Aorta (tissue), 5 donors: ENCODE results near the gene PTPN23. TPM values are rescaled to one million over a fixed set of nuclear protein-coding genes. Genes with fewer than 3 reads are reported as not detected.
"Not testable (repeated sequence)": the region's sequence is repeated elsewhere in the genome, so short reads cannot be mapped to it uniquely, and the experiment has no call there.

ENCODE experiments used
- ATAC-seq: fragments of 200-7000 bp; cut with Tn5 transposase; one replicate; pipeline ENCODE4 v1.9.1; 2022; ENCODE audit warnings: moderate library complexity; ENCODE audit not compliant: low FRiP score
- DNase-seq, 2 donors: peaks; one replicate each; pipeline ENCODE4 v3.0.0-alpha.2; 2020
- H3K27ac ChIP-seq, 2 donors: one replicate each; pipeline ENCODE4 v1.5.1; 2013; ENCODE audit warnings: low read length in 2 of 2, mild to moderate bottlenecking in 2 of 2, moderate library complexity in 2 of 2, control low read depth in 1 of 2, inconsistent platforms in 1 of 2, low read depth in 1 of 2
- H3K27me3 ChIP-seq, 2 donors: one replicate each; pipeline ENCODE4 v1.6.1; 2013; ENCODE audit warnings: control low read depth in 1 of 2, low read length in 1 of 2, mild to moderate bottlenecking in 1 of 2, moderate library complexity in 1 of 2; ENCODE audit not compliant: insufficient read depth in 2 of 2, control insufficient read depth in 1 of 2
- H3K36me3 ChIP-seq, 2 donors: one replicate each; pipeline ENCODE4 v1.6.1; 2013; ENCODE audit warnings: control low read depth in 1 of 2, low read length in 1 of 2, mild to moderate bottlenecking in 1 of 2; ENCODE audit not compliant: insufficient read depth in 2 of 2, control insufficient read depth in 1 of 2
- H3K4me1 ChIP-seq, 2 donors: one replicate each; pipeline ENCODE4 v1.6.1; 2013; ENCODE audit warnings: low read length in 2 of 2, control low read depth in 1 of 2, mild to moderate bottlenecking in 1 of 2, moderate library complexity in 1 of 2; ENCODE audit not compliant: insufficient read depth in 2 of 2, control insufficient read depth in 1 of 2
- H3K4me3 ChIP-seq, 2 donors: one replicate each; pipeline ENCODE4 v1.5.1; 2013; ENCODE audit warnings: low read length in 2 of 2, control low read depth in 1 of 2, mild to moderate bottlenecking in 1 of 2
- H3K9me3 ChIP-seq: one replicate; pipeline ENCODE4 v1.6.1; 2013; ENCODE audit warnings: mild to moderate bottlenecking, low read length; ENCODE audit not compliant: control insufficient read depth
- WGBS, 2 donors: extraction: QIAGEN DNeasy Blood & Tissue Kit; methylation state at CpG; one replicate each; pipeline ENCODE4 v1.1.7; 2013; 5-methylcytosine and 5-hydroxymethylcytosine counted together
- intact Hi-C, 2 donors: fragments of 100-400 bp; cut with DNase I; formaldehyde crosslinking; loops; one replicate each; pipeline versions ENCODE4 v1.14.2 to v1.15.0; 2022
- polyA plus RNA-seq, 2 donors: library from polyadenylated mRNA; stranded (reverse); fragments of 200-250 nt; gene quantifications; one replicate each; pipeline ENCODE4 v1.2.3, GENCODE V29; 2013
- total RNA-seq, 2 donors: library from RNA; stranded (reverse); fragmentation: NEBNext Ultra II Directional; extraction: Animal tissue kit (Norgen Biotek cat#: 25700); gene quantifications; one replicate each; pipeline ENCODE4 v1.2.1, GENCODE V29; 2021
- donor health status: healthy with polysubstance abuse.
- donor health status: Bipolar disorder and iron deficiency.
- donor health status: DM: no; HTN: no; CAD: no.
- donor health status: DM: no; HTN: no; CAD: no.
- donor health status: DM: yes; HTN: yes; CAD: no.

The PTPN23 gene
- total and polyA plus RNA-seq, 4 donors = 7.1 to 44.0 (median 28.3) TPM

DNA sequence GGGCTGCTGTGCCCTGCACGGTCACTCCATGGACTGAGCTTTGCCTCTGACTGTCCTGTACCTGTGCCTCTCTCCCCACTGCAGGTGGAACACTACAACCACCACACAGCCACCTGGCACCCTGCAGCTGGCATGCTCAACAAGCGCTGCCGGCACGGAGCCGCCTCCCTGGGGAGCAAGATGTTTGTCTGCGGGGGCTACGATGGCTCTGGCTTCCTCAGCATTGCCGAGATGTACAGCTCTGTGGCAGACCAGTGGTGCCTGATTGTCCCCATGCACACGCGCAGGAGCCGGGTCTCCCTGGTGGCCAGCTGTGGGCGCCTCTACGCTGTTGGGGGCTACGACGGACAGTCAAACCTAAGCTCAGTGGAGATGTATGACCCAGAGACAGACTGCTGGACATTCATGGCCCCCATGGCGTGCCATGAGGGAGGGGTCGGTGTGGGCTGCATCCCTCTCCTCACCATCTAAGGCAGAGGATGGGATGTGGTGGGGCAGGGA lies 37.3 kb upstream of the PTPN23 start:
- Histone ChIP-seq H3K9me3 (no peaks in the 10 kb centered on the region), H3K36me3 (peaks cover 4 to 11% of the 10 kb centered on the region in 2 donors), H3K4me1 (no peaks in the 10 kb centered on the region), H3K4me3 (no peak overlapping the region), H3K27me3 (no peaks in the 10 kb centered on the region), H3K27ac (no peak overlapping the region)
- WGBS, 2 donors = 90 to 93% methylated on average over 17 of the region's 17 CpGs
- intact Hi-C loops = no loop called here
- no peak for ATAC-seq
- DNase-seq = no peak

DNA sequence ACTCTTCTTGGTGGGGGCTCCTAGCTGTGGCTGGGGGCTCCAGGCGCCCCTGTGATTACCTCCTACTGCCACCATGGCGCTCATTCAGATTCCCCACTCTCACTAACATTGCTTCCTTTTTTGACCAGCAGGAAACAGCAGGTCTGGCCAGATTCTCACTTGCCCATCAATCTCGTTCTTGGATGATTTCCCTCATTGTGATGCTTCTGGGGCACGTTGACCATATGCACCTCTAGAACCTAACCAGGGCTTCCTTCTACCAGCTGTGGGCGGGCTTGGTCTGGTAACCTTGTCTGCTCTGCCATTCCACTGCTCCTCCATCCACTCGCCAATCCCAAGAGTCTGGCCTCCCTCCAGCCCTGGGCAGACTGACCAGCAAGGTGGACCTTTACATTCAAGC lies 35.9 kb upstream of the PTPN23 start:
- intact Hi-C loops = no loop called here
- 74 to 81% methylated on average over 6 of the region's 6 CpGs for WGBS, 2 donors
- H3K27me3 ChIP-seq = no peaks in the 10 kb centered on the region
- no peaks in the 10 kb centered on the region for H3K9me3 ChIP-seq
- H3K27ac ChIP-seq = no peak overlapping the region
- no peak overlapping the region for H3K4me3 ChIP-seq
- ATAC-seq (no peak), DNase-seq (no peak)
- H3K4me1 ChIP-seq = no peaks in the 10 kb centered on the region
- H3K36me3 ChIP-seq = peaks cover 4 to 11% of the 10 kb centered on the region in 2 donors

DNA sequence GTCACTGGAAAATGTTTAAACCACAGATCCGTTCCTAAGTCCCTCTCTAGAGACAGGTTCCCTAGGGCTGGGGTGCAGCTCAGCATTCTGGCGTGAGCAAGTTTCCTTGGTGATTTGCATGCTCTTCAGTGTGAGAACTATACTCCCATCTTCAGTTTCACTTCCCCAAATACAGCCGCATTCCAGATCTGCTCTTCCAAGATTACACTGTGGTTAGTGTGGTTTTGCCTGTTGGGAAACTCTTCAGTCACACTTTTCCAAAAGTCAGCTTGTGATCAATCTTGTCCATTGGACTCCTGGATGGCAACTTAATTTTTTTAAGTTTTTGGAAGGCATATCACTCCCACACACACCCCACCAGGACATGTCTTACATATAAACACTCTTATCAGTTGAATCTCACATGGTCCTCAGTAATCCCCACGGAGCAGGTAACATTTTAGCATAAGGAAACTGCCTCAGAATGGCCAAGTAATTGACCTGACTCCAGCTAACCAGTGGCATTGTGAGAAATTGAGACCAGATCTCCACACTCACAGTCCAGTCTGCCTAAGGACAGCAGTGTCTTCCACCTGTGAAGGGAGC lies 33.5 kb upstream of the PTPN23 start:
- Histone ChIP-seq H3K9me3 (no peaks in the 10 kb centered on the region), H3K36me3 (peaks cover 0 to 6% of the 10 kb centered on the region in 2 donors), H3K4me3 (no peak overlapping the region), H3K27ac (no peak overlapping the region), H3K27me3 (no peaks in the 10 kb centered on the region), H3K4me1 (no peaks in the 10 kb centered on the region)
- DNase-seq = no peak
- WGBS, 2 donors = 74 to 75% methylated on average over 4 of the region's 4 CpGs
- ATAC-seq = no peak
- intact Hi-C loops = no loop called here

DNA sequence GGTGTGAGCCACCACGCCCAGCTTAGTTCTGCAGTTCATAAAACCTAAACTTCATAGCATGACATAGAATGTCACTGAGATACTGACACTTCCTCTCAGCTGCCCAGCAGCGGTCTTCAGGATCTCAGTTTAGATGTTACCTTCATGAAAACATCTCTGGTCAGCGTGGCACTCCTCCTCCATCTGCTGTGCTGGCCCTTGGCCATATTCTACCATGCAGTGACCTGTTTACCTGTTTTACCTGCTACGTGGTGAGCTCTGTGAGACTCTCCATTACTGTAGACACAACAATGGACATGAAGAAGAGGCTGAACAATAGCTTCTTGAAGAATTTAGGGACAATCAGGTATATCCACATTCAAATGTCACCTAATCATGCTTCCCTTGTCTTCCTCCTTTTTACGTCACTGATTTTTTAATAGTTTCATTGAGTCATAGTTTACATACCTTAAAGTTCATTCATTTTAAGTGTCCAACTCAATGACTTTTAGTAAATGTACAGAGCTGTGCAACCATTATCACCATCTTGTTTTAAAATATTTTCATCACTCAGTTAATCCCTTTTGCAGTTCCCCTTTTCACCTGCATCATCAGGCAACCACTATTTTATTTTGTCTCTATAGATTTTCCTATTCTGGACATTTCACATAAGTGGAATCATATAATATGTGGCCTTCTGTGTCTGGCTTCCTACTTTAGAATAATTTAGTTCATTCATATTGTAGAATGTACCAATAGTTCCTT lies 32.2 kb upstream of the PTPN23 start:
- Histone ChIP-seq H3K4me3 (no peak overlapping the region), H3K4me1 (no peaks in the 10 kb centered on the region), H3K27ac (no peak overlapping the region), H3K27me3 (no peaks in the 10 kb centered on the region), H3K36me3 (peaks cover 0 to 4% of the 10 kb centered on the region in 2 donors), H3K9me3 (no peaks in the 10 kb centered on the region)
- intact Hi-C loops = no loop called here
- DNase-seq (no peak), ATAC-seq (no peak)
- 89 to 90% methylated on average over 5 of the region's 5 CpGs for WGBS, 2 donors

DNA sequence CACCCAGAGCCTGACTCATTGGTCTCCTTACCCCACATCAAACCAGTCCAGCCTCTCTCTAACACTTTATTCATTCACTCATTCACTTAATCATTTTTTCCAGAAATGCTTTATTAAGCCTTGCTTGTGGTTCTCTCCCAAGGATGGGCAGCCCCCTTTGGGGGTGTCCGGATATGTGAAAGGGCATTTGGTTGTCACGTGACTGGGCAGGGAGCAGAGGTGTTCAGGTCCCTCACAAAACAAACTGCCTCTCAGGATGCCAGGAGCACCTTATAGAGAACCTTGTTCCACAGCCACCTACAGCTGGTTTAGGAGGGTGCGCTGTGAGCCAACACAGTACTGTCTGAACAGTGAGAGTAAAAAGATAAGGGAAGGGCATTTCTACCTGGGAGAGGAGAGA lies 25.8 kb upstream of the PTPN23 start:
- Histone ChIP-seq H3K36me3 (no peaks in the 10 kb centered on the region), H3K27me3 (no peaks in the 10 kb centered on the region), H3K4me1 (no peaks in the 10 kb centered on the region), H3K27ac (no peak overlapping the region), H3K9me3 (peaks cover 2% of the 10 kb centered on the region), H3K4me3 (no peak overlapping the region)
- WGBS, 2 donors = 84 to 89% methylated on average over 3 of the region's 3 CpGs
- DNase-seq = no peak
- no peak for ATAC-seq
- intact Hi-C loops = no loop called here

DNA sequence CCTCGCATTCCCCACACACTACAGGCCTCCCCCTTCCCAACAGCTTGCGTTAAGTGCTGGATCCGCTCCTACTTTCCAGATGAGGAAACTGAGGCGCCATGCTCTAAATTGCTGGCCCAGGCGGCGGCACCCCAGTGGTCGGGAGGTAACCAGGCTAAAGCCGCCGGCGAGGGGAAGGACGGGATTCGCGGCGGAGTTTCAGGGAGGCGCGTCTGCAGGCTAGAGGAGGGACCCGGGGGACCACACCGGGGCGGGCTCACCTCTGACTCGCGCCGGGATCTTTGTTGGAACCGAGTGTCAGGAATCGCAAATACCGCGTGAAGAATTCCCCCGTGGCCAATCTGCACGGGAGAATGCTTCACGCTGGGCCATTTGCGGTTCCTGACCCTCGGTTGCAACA lies 24.6 kb upstream of the PTPN23 start:
- H3K36me3 ChIP-seq = no peaks in the 10 kb centered on the region
- DNase-seq (no peak), ATAC-seq (no peak)
- no peak overlapping the region for H3K4me3 ChIP-seq
- no peak overlapping the region for H3K27ac ChIP-seq
- H3K4me1 ChIP-seq = no peaks in the 10 kb centered on the region
- intact Hi-C loops = no loop called here
- H3K9me3 ChIP-seq = peaks cover 2% of the 10 kb centered on the region
- 89 to 93% methylated on average over 31 of the region's 31 CpGs for WGBS, 2 donors
- no peaks in the 10 kb centered on the region for H3K27me3 ChIP-seq

DNA sequence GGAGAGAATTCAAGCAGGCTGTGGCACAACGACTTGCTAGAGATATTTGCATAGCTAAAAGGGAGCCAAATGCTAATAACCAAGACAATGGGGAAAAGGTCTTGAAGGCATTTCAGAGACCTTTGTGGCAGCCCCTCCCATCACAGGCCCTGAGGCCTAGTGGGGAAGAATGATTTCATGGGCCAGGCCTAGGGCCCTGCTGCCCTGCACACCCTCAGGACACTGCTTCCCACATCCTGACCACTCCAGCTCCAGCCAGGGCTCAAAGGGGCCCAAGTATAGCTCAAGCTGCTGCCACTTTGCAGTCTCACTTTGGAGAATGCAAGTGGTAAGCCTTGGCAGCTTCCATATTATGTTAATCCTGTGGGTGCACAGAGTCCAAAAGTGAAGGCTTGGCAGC lies 21.5 kb upstream of the PTPN23 start:
- H3K4me3 ChIP-seq = no peak overlapping the region
- H3K36me3 ChIP-seq = no peaks in the 10 kb centered on the region
- DNase-seq = no peak
- H3K27ac ChIP-seq = no peak overlapping the region
- H3K27me3 ChIP-seq = no peaks in the 10 kb centered on the region
- intact Hi-C loops = no loop called here
- H3K9me3 ChIP-seq = peaks cover 2% of the 10 kb centered on the region
- no peaks in the 10 kb centered on the region for H3K4me1 ChIP-seq
- no peak for ATAC-seq
- WGBS, 2 donors = 61 to 67% methylated on average over 1 of the region's 1 CpG

DNA sequence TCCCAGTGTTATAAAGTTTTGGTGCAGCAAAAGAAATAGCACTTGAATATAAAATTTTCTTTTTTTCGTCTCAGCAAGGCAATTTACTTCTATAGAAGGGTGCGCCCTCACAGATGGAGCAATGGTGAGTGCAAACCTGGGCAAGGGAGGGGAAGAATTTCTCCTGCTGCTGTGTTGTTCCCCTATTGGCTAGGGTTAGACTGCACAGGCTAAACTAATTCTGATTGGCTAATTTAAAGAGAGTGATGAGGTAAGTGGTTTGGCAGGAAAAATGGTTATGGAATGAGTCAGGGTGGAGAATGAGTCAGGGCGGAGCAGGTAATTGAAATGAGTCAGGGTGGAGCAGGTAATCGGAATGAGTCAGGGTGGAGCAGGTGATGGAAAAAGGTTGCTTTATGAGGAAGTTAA lies 20.7 kb upstream of the PTPN23 start:
- ATAC-seq, H3K27ac ChIP-seq, H3K4me3 ChIP-seq, H3K9me3 ChIP-seq, H3K36me3 ChIP-seq, H3K4me1 ChIP-seq, H3K27me3 ChIP-seq, intact Hi-C loops, DNase-seq: not testable (repeated sequence)
- 93 to 95% methylated on average over 4 of the region's 4 CpGs for WGBS, 2 donors

DNA sequence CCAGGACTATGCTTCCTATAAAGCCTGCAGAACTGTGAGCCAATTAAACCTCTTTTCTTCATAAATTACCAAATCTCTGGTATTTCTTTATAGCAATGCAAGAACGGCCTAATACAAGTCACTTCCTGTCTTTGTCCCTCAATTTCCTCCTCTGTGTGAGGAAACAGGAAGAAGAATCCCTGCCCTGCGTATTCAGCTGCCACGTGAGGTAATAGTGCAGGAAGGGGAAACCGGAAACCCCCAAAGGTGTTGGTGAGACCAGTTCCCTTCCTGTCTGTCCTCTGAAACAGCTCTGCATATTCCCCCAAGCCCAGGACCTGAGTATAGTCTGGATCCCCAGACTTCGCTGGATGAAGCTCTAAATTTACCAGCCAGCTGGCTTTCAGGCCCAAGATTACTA lies 18.1 kb upstream of the PTPN23 start:
- Histone ChIP-seq H3K27ac (no peak overlapping the region), H3K4me1 (peaks cover 0 to 1% of the 10 kb centered on the region in 2 donors), H3K4me3 (no peak overlapping the region), H3K36me3 (no peaks in the 10 kb centered on the region), H3K27me3 (no peaks in the 10 kb centered on the region), H3K9me3 (peaks cover 2% of the 10 kb centered on the region)
- DNase-seq (no peak), ATAC-seq (no peak)
- intact Hi-C loops = no loop called here
- WGBS, 2 donors = 92 to 94% methylated on average over 5 of the region's 5 CpGs
